GM12864 (cell line): ENCODE measurements around the gene ZWINT.

ENCODE experiments used
- DNase-seq: peaks from one replicate; pipeline ENCODE4 v3.0.0-alpha.2; 2011; ENCODE audit warnings: low read depth
- H3K4me3 ChIP-seq: 2 replicates; pipeline ENCODE4 v1.5.1; 2011; ENCODE audit warnings: mild to moderate bottlenecking, low read depth, low read length, control low read depth
- CTCF ChIP-seq: IDR thresholded peaks from 2 replicates; pipeline ENCODE4 v1.5.1; 2011; ENCODE audit warnings: low read depth, mild to moderate bottlenecking, moderate library complexity, low read length, control low read depth, inconsistent platforms; ENCODE audit errors: missing control alignments

Gene ZWINT

DNA sequence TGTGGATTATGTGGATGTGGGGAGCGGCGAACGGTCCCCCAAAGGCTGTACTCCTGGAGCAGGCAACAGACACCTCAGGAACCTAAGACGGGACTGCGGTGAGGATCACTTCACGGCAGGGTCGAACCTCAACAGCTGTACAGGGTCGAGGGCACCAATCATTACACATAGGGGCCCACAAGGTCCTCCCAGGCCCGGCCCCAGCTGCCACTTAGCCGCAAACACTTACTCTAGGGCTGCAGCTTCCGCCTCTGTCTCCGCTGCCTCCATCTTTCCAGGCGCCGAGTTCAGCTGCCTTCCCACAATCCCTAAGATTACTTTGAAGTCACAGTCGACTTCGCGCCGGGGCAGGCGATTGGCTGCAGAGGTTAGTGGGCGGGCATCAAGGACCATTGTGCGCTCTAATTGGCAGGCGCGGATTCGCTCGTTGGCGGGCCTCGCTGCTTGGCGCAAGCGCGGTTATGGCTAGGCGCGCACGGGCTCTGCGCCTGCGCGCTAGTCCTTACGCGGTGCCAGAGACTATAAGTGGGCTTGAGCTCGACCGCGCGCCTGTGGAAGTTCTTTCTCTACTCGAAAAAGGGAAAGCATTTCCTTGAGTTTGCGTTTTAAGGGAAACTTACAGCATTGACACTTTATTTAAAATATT, at the start of gene ZWINT:
Gene ZWINT, minus strand, starts transcription at position 293 of the 646 bp plus-strand sequence. Its CDS starts 23 bp downstream, at position 270.
- DNase-seq: peak; percentile 88
- peak within 1 kb of the TSS; percentile 98 for H3K4me3 ChIP-seq
- no peak for TF ChIP-seq CTCF

DNA sequence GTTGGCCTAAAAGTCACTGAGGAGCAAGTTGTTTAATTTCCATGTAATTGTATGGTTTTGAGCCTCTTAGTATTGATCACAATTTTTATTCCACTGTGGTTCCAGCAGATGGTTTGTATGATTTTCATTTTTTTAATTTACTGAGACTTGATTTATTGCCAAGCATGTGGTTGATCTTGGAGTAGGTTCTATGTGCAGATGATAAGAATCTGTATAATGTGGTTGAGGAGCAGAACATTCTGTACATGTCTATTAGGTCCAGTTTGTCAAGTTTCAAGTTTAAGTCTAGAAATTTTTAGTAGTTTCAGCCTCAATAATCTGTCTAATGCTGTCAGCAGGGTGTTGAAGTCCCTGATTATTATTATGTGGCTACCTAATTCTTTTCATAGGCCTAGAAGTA, 22.7 kb upstream of the ZWINT start:
- no peak for TF ChIP-seq CTCF
- DNase-seq: no peak
- H3K4me3 ChIP-seq: no peak overlapping the region

DNA sequence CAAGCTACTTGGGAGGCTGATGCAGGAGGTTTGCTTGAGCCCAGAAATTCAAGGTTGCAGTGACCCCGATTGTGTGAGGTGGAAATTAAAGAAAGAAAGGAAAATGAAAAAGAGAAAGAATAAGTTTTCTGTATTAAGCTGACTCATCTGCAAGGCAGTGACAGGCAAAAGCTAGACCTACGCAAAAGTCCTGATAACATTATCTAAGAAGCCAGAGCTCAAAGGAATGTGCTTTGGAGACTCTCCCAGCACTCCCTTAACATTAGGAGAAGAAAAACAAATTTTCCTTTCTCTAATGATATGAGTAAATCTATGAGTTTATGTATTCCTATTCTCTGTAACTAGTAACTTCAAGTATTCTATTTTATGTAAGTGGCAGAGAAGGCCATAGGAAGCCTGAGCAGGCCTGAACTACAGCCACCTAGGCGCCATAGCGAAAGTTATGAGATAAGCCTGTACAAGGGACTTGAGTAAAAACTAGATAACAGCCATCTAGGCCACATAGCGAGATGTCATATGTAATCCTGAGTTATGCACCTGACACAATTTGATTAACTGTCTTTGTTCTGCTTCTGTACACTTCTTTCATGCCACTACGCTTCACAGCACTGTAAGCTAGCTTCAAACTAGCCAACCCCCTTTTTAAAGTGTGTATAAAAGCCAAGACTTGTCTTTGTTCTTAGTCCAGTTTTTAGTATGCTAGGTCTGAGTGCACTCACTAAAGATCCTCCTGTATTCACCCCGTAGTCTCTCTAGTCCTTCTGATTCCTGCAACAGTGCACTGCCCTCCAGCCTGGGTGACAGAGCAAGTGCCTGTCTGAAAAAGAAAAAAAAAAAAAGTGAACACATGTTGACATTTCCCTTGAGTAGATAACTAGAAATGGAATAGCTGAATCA, 9.4 kb upstream of the ZWINT start:
- H3K4me3 ChIP-seq: no peak overlapping the region
- no peak for TF ChIP-seq CTCF
- no peak for DNase-seq

DNA sequence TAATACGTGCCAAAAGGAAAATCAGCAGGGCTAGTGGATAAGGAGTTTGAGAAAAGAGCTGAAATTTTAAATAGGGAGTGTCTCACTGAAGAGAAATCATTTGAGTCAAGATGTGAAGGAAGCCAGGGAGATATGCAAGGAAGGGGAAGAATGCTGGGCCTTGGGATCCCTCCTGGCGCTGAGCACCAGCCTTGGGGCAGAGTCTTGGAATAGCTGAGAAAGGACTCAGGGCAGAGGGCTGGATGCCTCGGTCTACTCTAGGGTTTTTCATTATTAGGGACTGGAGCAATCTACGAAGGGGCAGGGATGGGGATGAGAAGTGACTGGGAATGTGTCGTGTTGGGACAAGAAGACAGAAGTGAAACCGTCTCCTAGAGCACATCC, 484 bp downstream of the ZWINT start:
- no peak for TF ChIP-seq CTCF
- H3K4me3 ChIP-seq: peak overlapping the region; percentile 98
- no peak for DNase-seq

DNA sequence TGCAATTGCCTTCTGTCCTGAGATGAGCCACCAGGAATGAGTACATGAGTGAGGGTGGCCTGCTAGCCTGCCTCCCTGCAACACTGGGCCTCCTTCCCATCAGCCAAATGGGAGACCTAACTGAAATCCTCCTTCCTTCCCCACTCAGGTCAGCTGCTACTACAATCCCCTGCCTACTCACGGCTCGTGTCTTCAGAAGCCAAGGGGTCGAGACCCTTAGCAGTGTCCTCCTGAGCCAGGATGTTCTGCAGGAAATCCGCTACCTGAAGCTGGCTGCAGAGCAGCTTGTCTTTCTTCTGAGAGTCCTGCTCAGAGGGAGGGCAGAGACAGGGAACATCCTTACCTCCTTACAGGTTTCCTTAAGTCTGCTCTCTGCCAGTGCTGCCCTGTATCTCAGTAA, 1.2 kb downstream of the ZWINT start:
- no peak for DNase-seq
- no peak for TF ChIP-seq CTCF
- peak overlapping the region; percentile 98 for H3K4me3 ChIP-seq

DNA sequence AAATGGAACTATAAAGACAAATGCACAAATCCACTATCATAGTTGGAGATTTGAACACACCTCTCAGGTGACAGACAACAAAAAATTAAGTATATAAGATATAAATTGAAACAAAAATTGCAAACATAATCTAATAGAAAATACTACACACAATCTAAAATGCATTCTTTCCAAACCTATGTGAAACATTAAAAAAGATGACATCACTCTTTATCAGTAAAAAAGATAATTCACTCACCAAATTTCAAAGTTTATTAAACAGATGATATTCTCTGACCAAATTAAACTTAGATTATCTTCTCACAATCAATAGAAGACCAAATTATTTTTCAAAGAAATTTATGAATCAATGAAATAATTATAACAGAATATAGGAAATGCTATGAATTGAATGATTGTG, 4.0 kb downstream of the ZWINT start:
- DNase-seq: no peak
- no peak for TF ChIP-seq CTCF
- no peak overlapping the region for H3K4me3 ChIP-seq
